Measurements from ENCODE around the gene MFN2.

- TF ChIP-seq POLR2A (IDR thresholded peaks at IDR 0.05): no peak
- TF ChIP-seq EP300 (IDR thresholded peaks at IDR 0.05): no peak
Observed at GRCh38 chr1:11944358-11944931, 35.8 kb upstream of the MFN2 start.
